Measurements from ENCODE around the gene APAF1. TPM values are rescaled to one million over a fixed set of nuclear protein-coding genes. Genes with fewer than 3 reads are reported as not detected.
A peak's percentile ranks its signal among the peaks of the same experiment; 100 is the strongest.

APAF1 gene
- total and polyA plus RNA-seq, 5 experiments from 2014 or later, result 5.2 to 26.1 (median 9.5) TPM

DNA sequence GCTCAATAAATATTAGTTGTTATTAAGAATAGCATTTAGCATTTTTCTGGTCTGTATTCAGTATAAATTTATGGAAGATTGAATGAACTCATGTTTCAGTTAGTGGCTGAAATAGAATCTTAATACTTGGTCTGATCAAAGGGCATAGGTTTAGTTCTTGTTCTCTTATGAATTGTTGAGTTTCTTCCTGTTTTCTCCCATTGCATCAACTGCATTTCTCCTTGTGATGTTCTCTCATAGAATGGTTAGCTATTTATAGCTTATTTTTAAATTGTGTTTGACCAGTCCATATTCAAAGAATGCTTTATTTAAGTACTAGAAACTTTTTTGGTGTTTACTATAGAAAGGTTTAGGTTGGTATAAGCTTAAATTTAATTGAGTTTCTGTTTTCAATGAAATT, 29.8 kb downstream of the APAF1 start:
- Mint-ChIP-seq H3K9me3 (no peaks in the 10 kb centered on the region), H3K4me1 (peaks cover 2 to 5% (median 3%) of the 10 kb centered on the region in 4 donors), H3K27me3 (no peaks in the 10 kb centered on the region), H3K27ac (peak overlapping the region in 1 of 10 donors; percentile 20), H3K4me3 (no peak overlapping the region), H3K36me3 (peaks cover 8 to 61% (median 20%) of the 10 kb centered on the region in 3 donors)
- POLR2A ChIA-PET, result no interaction called here
- DNase-seq (no peak), ATAC-seq (no peak)

DNA sequence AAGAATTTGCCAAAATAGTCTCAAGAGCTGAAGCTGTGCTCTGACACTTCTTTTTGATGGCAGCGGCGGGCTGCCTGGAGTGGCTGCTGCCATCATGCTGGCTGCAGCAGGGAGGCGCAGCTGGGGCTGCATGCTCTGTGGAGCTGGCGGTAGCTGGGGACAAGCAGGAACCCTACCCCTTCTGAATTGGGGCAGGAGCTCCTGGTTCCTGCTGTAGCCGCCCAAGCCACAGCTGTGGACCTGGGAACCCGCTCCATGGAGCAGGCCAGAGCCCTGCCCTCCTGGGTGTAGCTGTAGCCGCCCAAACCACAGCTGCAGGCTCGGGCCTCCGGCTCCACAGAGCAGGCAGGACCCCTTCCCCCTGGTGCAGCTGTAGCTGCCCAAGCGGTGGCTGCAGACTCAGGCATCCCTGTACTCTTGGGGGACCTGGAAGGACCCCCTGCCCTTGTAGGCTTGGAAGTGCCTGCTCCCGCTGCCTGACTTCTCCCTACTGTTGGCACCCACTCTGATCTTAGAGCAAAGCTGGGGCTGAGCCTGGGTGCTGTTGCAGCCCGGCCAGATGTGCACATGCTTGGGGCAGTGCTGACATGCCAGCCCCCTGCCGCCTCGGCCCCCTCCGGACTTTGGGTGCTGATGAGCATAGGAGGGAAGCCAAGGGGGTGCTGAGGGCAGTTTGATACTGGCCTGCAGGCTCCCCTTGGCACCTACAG, 33.3 kb downstream of the APAF1 start:
- ATAC-seq (no peak), DNase-seq (no peak)
- Mint-ChIP-seq H3K36me3 (peaks cover 6 to 70% (median 32%) of the 10 kb centered on the region in 3 donors), H3K4me1 (no peaks in the 10 kb centered on the region), H3K9me3 (no peaks in the 10 kb centered on the region), H3K27me3 (no peaks in the 10 kb centered on the region), H3K4me3 (no peak overlapping the region), H3K27ac (no peak overlapping the region)
- POLR2A ChIA-PET, result no interaction called here

- Mint-ChIP-seq H3K4me1 (no peaks in the 10 kb centered on the region), H3K9me3 (no peaks in the 10 kb centered on the region), H3K36me3 (peaks cover 5 to 71% (median 31%) of the 10 kb centered on the region in 3 donors), H3K4me3 (no peak overlapping the region), H3K27ac (no peak overlapping the region), H3K27me3 (no peaks in the 10 kb centered on the region)
- POLR2A ChIA-PET, result no interaction called here
- ATAC-seq (no peak), DNase-seq (no peak)
These were observed 34.0 kb downstream of the APAF1 start for GRCh38 chr12:98678946-98679610.

DNA sequence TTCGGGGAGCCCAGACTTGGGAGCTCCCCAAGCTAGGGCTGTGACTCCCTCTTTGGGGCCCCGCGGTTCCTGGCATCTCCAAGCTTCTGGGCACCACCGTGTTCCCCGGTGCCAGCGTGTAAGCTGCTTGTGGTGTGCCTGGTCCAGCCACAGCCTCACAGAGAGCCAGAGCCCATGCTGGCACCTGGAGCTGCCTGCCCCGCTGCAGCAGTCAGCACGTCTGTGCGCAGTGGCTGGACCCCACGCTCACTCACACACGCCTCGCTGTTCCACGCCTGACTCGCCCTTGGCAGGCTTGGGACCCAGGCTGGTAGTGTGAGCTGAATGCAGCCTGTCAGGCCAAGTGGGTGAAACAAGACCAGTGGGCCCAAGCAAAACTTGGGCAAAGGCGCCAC, 34.5 kb downstream of the APAF1 start:
- ATAC-seq, result no peak
- DNase-seq, result no peak
- Mint-ChIP-seq H3K27me3 (no peaks in the 10 kb centered on the region), H3K36me3 (peaks cover 5 to 74% (median 31%) of the 10 kb centered on the region in 3 donors), H3K27ac (no peak overlapping the region), H3K4me3 (no peak overlapping the region), H3K9me3 (no peaks in the 10 kb centered on the region), H3K4me1 (no peaks in the 10 kb centered on the region)
- POLR2A ChIA-PET, result no interaction called here

DNA sequence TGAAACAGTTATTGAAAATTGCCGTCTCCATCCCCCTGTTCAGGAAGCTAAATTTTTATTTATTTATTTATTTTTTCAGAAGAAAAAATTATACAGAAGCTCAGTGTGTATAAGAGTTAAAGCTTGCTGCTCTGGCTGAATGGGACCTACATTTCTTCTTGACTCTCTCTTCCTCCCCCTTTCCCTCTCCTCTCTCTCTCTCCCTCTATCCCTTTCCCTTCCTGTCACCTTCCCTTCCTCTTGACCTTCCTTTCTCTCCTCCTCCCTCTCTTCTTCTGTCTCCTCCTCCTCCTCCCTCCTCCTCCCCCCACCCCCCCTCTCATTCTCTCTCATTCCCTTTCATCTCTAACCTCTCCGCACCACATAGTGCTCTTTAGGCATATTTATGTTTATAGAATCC, 39.1 kb downstream of the APAF1 start:
- no peaks in the 10 kb centered on the region for H3K27me3 Mint-ChIP-seq
- H3K36me3 Mint-ChIP-seq, result peaks cover 5 to 92% (median 52%) of the 10 kb centered on the region in 3 donors
- H3K4me1 Mint-ChIP-seq, result peaks cover 0 to 1% (median 0%) of the 10 kb centered on the region in 4 donors
- H3K9me3 Mint-ChIP-seq, result no peaks in the 10 kb centered on the region
- no peak overlapping the region for H3K4me3 Mint-ChIP-seq
- DNase-seq (no peak), ATAC-seq (no peak)
- H3K27ac Mint-ChIP-seq, result peak overlapping the region in 1 of 10 donors; percentile 66
- POLR2A ChIA-PET, result no interaction called here

DNA sequence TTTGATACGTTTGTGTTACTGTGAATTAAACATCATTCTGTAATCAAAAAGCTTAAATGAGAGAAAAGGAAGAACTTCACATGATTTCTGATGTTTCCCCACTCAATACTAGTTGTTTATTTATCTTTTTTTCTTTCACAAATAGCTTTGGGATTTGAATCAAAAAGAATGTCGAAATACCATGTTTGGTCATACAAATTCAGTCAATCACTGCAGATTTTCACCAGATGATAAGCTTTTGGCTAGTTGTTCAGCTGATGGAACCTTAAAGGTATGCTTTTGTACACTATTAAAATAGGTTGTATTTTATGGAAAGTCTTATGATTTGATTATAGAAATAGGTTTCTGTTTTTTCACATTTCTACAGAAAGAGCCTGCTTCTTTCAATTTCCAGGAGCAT, 41.5 kb downstream of the APAF1 start:
- H3K4me3 Mint-ChIP-seq, result no peak overlapping the region
- POLR2A ChIA-PET, result no interaction called here
- H3K27me3 Mint-ChIP-seq, result no peaks in the 10 kb centered on the region
- DNase-seq (no peak), ATAC-seq (no peak)
- H3K9me3 Mint-ChIP-seq, result no peaks in the 10 kb centered on the region
- H3K36me3 Mint-ChIP-seq, result peaks cover 16 to 95% (median 59%) of the 10 kb centered on the region in 3 donors
- H3K27ac Mint-ChIP-seq, result no peak overlapping the region
- H3K4me1 Mint-ChIP-seq, result peaks cover 0 to 3% (median 2%) of the 10 kb centered on the region in 4 donors

DNA sequence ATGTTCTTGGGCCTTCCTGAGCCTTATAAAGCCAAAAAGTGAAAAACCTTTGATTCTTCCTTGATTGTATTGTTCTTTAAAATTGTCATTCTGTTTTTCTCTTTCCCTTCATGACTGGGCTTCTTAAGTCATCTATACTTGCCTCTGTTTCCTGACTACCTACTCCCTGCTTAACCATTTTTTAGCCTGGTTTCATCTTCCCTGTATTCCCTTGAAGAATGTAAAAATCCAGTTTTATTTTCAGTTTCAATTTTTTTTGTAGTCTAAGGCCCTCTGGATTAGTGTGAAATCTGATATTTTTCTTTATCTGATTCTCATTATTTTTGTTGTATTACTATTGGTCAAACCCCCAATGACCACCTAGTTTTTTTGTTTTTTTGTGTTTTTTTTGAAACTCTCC, 46.3 kb downstream of the APAF1 start:
- Mint-ChIP-seq H3K36me3 (peaks cover 19 to 92% (median 62%) of the 10 kb centered on the region in 3 donors), H3K4me3 (no peak overlapping the region), H3K27ac (peak overlapping the region in 4 of 10 donors; percentile 4 to 69 (median 26)), H3K9me3 (no peaks in the 10 kb centered on the region), H3K4me1 (peaks cover 5 to 12% (median 7%) of the 10 kb centered on the region in 4 donors), H3K27me3 (no peaks in the 10 kb centered on the region)
- DNase-seq (no peak), ATAC-seq (no peak)
- POLR2A ChIA-PET, result no interaction called here

DNA sequence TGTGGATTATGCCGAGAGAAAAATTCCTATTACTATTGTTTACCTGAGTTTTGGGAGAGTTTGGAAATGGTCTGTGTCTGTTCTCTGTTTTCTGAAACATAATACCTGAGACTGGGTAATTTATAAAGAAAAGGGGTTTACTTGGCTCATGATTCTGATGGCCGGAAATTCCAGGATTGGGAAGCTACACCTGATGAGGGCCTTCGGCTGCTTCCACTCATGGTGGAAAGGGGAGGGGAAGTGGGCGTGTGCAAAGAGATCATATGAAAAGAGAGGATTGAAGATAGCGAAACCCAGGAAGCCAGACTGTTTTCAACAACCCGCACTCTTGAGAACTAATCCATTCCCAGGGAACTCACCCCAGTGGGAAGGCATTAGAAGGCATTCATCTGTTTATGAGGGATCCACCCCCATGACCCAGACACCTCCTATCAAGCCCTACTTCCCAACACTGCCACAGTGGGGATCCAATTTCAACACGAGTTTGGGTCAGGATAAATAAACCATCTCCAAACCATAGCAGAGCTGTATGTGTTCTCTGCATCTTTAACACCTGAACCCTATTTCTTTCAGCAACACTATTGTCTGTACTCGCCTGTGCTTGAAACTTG, 51.1 kb downstream of the APAF1 start:
- no peaks in the 10 kb centered on the region for H3K9me3 Mint-ChIP-seq
- no peak for ATAC-seq
- no peaks in the 10 kb centered on the region for H3K27me3 Mint-ChIP-seq
- peak overlapping the region in 4 of 10 donors; percentile 17 to 66 (median 48) for H3K27ac Mint-ChIP-seq
- peaks cover 13 to 78% (median 42%) of the 10 kb centered on the region in 3 donors for H3K36me3 Mint-ChIP-seq
- no peak for DNase-seq
- H3K4me3 Mint-ChIP-seq, result no peak overlapping the region
- H3K4me1 Mint-ChIP-seq, result peaks cover 4 to 19% (median 8%) of the 10 kb centered on the region in 4 donors
- POLR2A ChIA-PET, result no interaction called here

GRCh38 chr12:98697209-98697608, 52.1 kb downstream of the APAF1 start:
- Mint-ChIP-seq H3K4me3 (no peak overlapping the region), H3K36me3 (peaks cover 5 to 74% (median 36%) of the 10 kb centered on the region in 3 donors), H3K27me3 (no peaks in the 10 kb centered on the region), H3K27ac (peak overlapping the region in 2 of 10 donors; percentile 26 to 42), H3K9me3 (no peaks in the 10 kb centered on the region), H3K4me1 (peaks cover 1 to 17% (median 7%) of the 10 kb centered on the region in 4 donors)
- ATAC-seq, result no peak
- POLR2A ChIA-PET, result no interaction called here
- DNase-seq, result no peak

DNA sequence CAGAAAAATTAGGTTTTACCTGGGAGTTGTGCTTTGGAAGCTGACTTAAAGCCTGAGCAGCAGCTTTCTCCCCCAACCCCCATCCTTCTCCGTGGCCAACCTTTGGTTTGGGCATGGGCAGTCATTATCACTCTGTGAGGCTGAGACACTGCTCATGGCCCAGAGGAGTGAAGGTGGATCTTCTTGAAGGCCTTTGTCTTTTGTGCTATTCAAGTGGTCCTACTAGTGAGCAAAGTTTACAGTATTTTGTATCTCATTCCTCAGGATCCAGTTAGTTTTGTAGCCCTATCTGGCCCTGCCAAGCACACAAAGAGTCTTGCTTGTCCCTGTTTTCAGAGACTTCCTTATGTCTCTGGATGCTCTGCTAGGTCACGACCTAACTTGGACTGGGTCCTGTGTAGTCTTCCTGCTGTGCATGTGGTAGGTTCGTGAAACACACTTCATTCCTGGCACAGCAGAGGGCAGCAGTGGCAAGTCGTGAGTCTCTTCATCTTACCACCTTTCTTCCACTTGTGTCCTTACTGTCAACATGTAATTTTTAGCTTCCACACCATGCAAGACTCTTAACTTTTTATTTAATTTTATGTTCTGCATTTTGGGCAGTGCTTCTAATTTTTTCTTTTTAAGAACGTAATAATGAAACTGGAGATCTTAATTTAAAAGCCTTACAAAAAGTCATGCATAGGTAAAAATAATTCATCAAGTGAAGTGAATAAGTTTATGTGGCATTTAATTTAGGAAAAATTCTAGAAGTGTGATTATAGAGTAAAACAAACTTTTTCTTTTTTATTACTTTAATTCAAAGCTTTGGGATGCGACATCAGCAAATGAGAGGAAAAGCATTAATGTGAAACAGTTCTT, 53.7 kb downstream of the APAF1 start:
- no peaks in the 10 kb centered on the region for H3K27me3 Mint-ChIP-seq
- H3K27ac Mint-ChIP-seq, result peak overlapping the region in 4 of 10 donors; percentile 18 to 71 (median 42)
- ATAC-seq (no peak), DNase-seq (peak in 4 of 10 donors; percentile 10 to 21 (median 12))
- no peaks in the 10 kb centered on the region for H3K9me3 Mint-ChIP-seq
- peaks cover under 1 to 59% (median 31%) of the 10 kb centered on the region in 3 donors for H3K36me3 Mint-ChIP-seq
- H3K4me1 Mint-ChIP-seq, result peaks cover 1 to 14% (median 5%) of the 10 kb centered on the region in 4 donors
- POLR2A ChIA-PET, result no interaction called here
- no peak overlapping the region for H3K4me3 Mint-ChIP-seq

DNA sequence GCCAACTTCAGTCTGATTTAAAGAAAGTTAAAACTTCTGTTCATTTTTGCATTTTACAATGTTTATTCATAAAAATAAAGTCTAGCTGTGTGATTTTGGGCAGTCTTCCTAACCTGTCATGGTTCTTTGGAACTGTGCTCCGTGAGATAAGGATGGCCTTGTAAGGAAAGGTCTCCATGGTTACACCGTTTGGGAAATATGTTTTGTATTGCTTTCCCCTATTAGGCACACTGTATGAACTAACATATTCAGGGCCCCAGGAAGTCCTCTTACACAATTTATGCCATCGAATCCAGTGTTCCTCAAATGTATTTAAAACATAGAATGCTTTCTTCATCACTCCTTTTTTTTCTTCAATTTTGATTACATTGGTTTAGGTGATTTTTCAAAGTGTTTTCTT, 54.5 kb downstream of the APAF1 start:
- Mint-ChIP-seq H3K27ac (peak overlapping the region in 2 of 10 donors; percentile 33 to 45), H3K9me3 (no peaks in the 10 kb centered on the region), H3K36me3 (peaks cover 0 to 54% (median 29%) of the 10 kb centered on the region in 3 donors), H3K4me3 (no peak overlapping the region), H3K4me1 (peaks cover 0 to 10% (median 5%) of the 10 kb centered on the region in 4 donors), H3K27me3 (no peaks in the 10 kb centered on the region)
- no peak for DNase-seq
- POLR2A ChIA-PET, result no interaction called here
- no peak for ATAC-seq

- H3K36me3 Mint-ChIP-seq, result peaks cover 0 to 48% (median 27%) of the 10 kb centered on the region in 3 donors
These were observed 56.1 kb downstream of the APAF1 start for GRCh38 chr12:98701166-98701565.

More at GRCh38 chr12:98701166-98701565, 56.1 kb downstream of the APAF1 start:
- Mint-ChIP-seq H3K4me1 (peaks cover 0 to 8% (median 2%) of the 10 kb centered on the region in 4 donors), H3K9me3 (no peaks in the 10 kb centered on the region), H3K27ac (no peak overlapping the region), H3K4me3 (no peak overlapping the region), H3K27me3 (no peaks in the 10 kb centered on the region)
- POLR2A ChIA-PET, result no interaction called here
- DNase-seq (no peak), ATAC-seq (no peak)

Data from naive thymus-derived CD8-positive, alpha-beta T cell (primary cell).